ENCODE results near the gene TCFL5. TPM values are rescaled to one million over a fixed set of nuclear protein-coding genes. Genes with fewer than 3 reads are reported as not detected.

Gene TCFL5
- total RNA-seq, 4 donors from 2014 or later, result 2.6 to 6.6 (median 5.0) TPM

- Histone ChIP-seq H3K27ac (peak overlapping the region; percentile 83 to 98 (median 90)), H3K4me1 (peaks cover 3 to 32% (median 20%) of the 10 kb centered on the region in 4 donors), H3K36me3 (peaks cover 0 to 35% (median 0%) of the 10 kb centered on the region in 3 donors), H3K9me3 (no peaks in the 10 kb centered on the region), H3K4me3 (peak overlapping the region; percentile 87 to 100 (median 96)), H3K27me3 (no peaks in the 10 kb centered on the region)
- peak in 2 of 3 donors; percentile 46 to 73 for DNase-seq
- TF ChIP-seq CTCF (IDR thresholded peaks at IDR 0.05), result peak in 1 of 6 experiments; percentile 8
- TF ChIP-seq POLR2A (IDR thresholded peaks at IDR 0.05), result no peak
Measured at GRCh38 chr20:62804021-62804626, 57.5 kb downstream of the TCFL5 start.

- Histone ChIP-seq H3K4me1 (peaks cover 3 to 42% (median 20%) of the 10 kb centered on the region in 4 donors), H3K27ac (no peak overlapping the region)
Measured at GRCh38 chr20:62802026-62802712, 59.5 kb downstream of the TCFL5 start.

GRCh38 chr20:62801284-62802010, 60.2 kb downstream of the TCFL5 start:
- Histone ChIP-seq H3K27me3 (no peaks in the 10 kb centered on the region), H3K4me1 (peaks cover 3 to 38% (median 19%) of the 10 kb centered on the region in 4 donors), H3K36me3 (peaks cover 0 to 23% (median 0%) of the 10 kb centered on the region in 3 donors), H3K4me3 (no peak overlapping the region), H3K9me3 (no peaks in the 10 kb centered on the region), H3K27ac (no peak overlapping the region)
- no peak for TF ChIP-seq CTCF (IDR thresholded peaks at IDR 0.05)
- TF ChIP-seq POLR2A (IDR thresholded peaks at IDR 0.05), result no peak
- DNase-seq, result no peak

More at GRCh38 chr20:62802026-62802712, 59.5 kb downstream of the TCFL5 start:
- no peak for DNase-seq
- TF ChIP-seq POLR2A (IDR thresholded peaks at IDR 0.05) (no peak), CTCF (IDR thresholded peaks at IDR 0.05) (no peak)
- Histone ChIP-seq H3K27me3 (no peaks in the 10 kb centered on the region), H3K36me3 (peaks cover 0 to 24% (median 0%) of the 10 kb centered on the region in 3 donors), H3K4me3 (no peak overlapping the region), H3K9me3 (no peaks in the 10 kb centered on the region)

- H3K27me3 ChIP-seq, result no peaks in the 10 kb centered on the region
- H3K4me3 ChIP-seq, result no peak overlapping the region
- peaks cover 0 to 23% (median 0%) of the 10 kb centered on the region in 3 donors for H3K36me3 ChIP-seq
- no peak overlapping the region for H3K27ac ChIP-seq
- no peaks in the 10 kb centered on the region for H3K9me3 ChIP-seq
- TF ChIP-seq POLR2A (IDR thresholded peaks at IDR 0.05), result no peak
- no peak for TF ChIP-seq CTCF (IDR thresholded peaks at IDR 0.05)
- H3K4me1 ChIP-seq, result peaks cover 3 to 29% (median 10%) of the 10 kb centered on the region in 4 donors
- DNase-seq, result no peak
Measured at GRCh38 chr20:62800314-62801259, 61.0 kb downstream of the TCFL5 start.

GRCh38 chr20:62799873-62800272, 61.7 kb downstream of the TCFL5 start:
- Histone ChIP-seq H3K27ac (no peak overlapping the region), H3K9me3 (no peaks in the 10 kb centered on the region), H3K4me1 (peaks cover 3 to 28% (median 9%) of the 10 kb centered on the region in 4 donors), H3K36me3 (peaks cover 0 to 23% (median 0%) of the 10 kb centered on the region in 3 donors), H3K27me3 (no peaks in the 10 kb centered on the region), H3K4me3 (no peak overlapping the region)
- TF ChIP-seq CTCF (IDR thresholded peaks at IDR 0.05), result no peak
- no peak for TF ChIP-seq POLR2A (IDR thresholded peaks at IDR 0.05)
- DNase-seq, result no peak

Data from Peyer's patch (tissue), 4 donors.